Neural cell (in vitro differentiated cells): Measurements from ENCODE around the gene XAGE2. TPM values are rescaled to one million over a fixed set of nuclear protein-coding genes. Genes with fewer than 3 reads are reported as not detected.

Source experiments
- H2AFZ ChIP-seq: fragments of 200-600, 300-800 bp; sonication (generic), shearing (Covaris generic); 2 replicates; pipeline ENCODE4 v1.6.0; 2014; ENCODE audit warnings: low read depth, mild to moderate bottlenecking, antibody characterized with exemption, low read length, moderate library complexity
- H3F3A ChIP-seq: fragments of 200-600 bp; shearing (Covaris generic); 2 replicates; pipeline ENCODE4 v1.6.1; 2016; ENCODE audit warnings: mild to moderate bottlenecking, moderate library complexity, mixed read lengths, antibody characterized with exemption, low read length; ENCODE audit not compliant: insufficient read depth, poor library complexity, severe bottlenecking
- H3K27ac ChIP-seq: fragments of 200-600, 300-800 bp; sonication (generic), shearing (Covaris generic); 2 replicates; pipeline ENCODE4 v1.5.1; 2014; ENCODE audit warnings: mild to moderate bottlenecking, low read length, moderate library complexity
- H3K27me3 ChIP-seq: fragments of 300-800, 200-600 bp; sonication (generic), shearing (Covaris generic); 2 replicates; pipeline ENCODE4 v1.6.0; 2014; ENCODE audit warnings: mild to moderate bottlenecking, low read depth, low read length, moderate library complexity; ENCODE audit not compliant: insufficient read depth
- H3K36me3 ChIP-seq: fragments of 300-800, 200-600 bp; sonication (generic), shearing (Covaris generic); 2 replicates; pipeline ENCODE4 v1.5.1; 2014; ENCODE audit warnings: mild to moderate bottlenecking, antibody characterized with exemption, low read length, moderate library complexity; ENCODE audit not compliant: insufficient read depth
- H3K4me2 ChIP-seq: fragments of 300-800, 200-600 bp; sonication (generic), shearing (Covaris generic); 2 replicates; pipeline ENCODE4 v1.6.0; 2014; ENCODE audit warnings: mild to moderate bottlenecking, low read length
- H3K4me3 ChIP-seq: fragments of 300-800, 200-600 bp; sonication (generic), shearing (Covaris generic); 2 replicates; pipeline ENCODE4 v1.5.1; 2014; ENCODE audit warnings: mild to moderate bottlenecking, low read length, moderate library complexity
- H3K79me2 ChIP-seq: fragments of 200-600 bp; shearing (Covaris generic); replicated peaks from 2 replicates; pipeline ENCODE4 v1.6.0; 2014; ENCODE audit warnings: mild to moderate bottlenecking, low read length, moderate library complexity; ENCODE audit not compliant: insufficient read depth
- H3K9ac ChIP-seq: fragments of 300-800, 200-600 bp; sonication (generic), shearing (Covaris generic); 2 replicates; pipeline ENCODE4 v1.6.1; 2016; ENCODE audit warnings: mild to moderate bottlenecking, low read length, mixed read lengths
- H3K9me2 ChIP-seq: fragments of 200-600 bp; shearing (Covaris generic); 2 replicates; pipeline ENCODE4 v1.6.1; 2016; ENCODE audit warnings: mild to moderate bottlenecking, low read length, mixed read lengths; ENCODE audit not compliant: insufficient read depth
- H3K9me3 ChIP-seq: fragments of 200-600, 300-800 bp; sonication (generic), shearing (Covaris generic); 2 replicates; pipeline ENCODE4 v1.6.1; 2016; ENCODE audit warnings: mild to moderate bottlenecking, mixed run types, low read length, moderate library complexity, mixed read lengths
- H4K20me1 ChIP-seq: fragments of 200-600 bp; shearing (Covaris generic); 2 replicates; pipeline ENCODE4 v1.6.1; 2016; ENCODE audit warnings: mild to moderate bottlenecking, mixed run types; ENCODE audit not compliant: insufficient read depth
- EP300 ChIP-seq: fragments of 450-650 bp; conservative IDR thresholded peaks from 2 replicates; pipeline ENCODE4 v1.6.1; 2014; ENCODE audit warnings: antibody characterized with exemption, mild to moderate bottlenecking, moderate library complexity; ENCODE audit not compliant: poor library complexity, severe bottlenecking
- EZH2 ChIP-seq: fragments of 200-600, 300-800 bp; shearing (Covaris generic), sonication (generic); IDR thresholded peaks from 2 replicates; pipeline ENCODE4 v1.6.1; 2014; ENCODE audit warnings: antibody characterized with exemption, low read length, borderline replicate concordance, mild to moderate bottlenecking; ENCODE audit not compliant: insufficient read depth, poor library complexity, severe bottlenecking
- MXI1 ChIP-seq: fragments of 450-650 bp; conservative IDR thresholded peaks from 2 replicates; pipeline ENCODE4 v1.6.1; 2014; ENCODE audit warnings: antibody characterized with exemption, mild to moderate bottlenecking; ENCODE audit not compliant: poor library complexity, severe bottlenecking
- POLR2AphosphoS5 ChIP-seq: IDR thresholded peaks from 2 replicates; pipeline ENCODE4 v1.6.1; 2012
- RAD21 ChIP-seq: fragments of 450-650 bp; conservative IDR thresholded peaks from 2 replicates; pipeline ENCODE4 v1.6.1; 2014; ENCODE audit warnings: antibody characterized with exemption, mild to moderate bottlenecking, moderate library complexity
- SMC3 ChIP-seq: fragments of 450-650 bp; conservative IDR thresholded peaks from 2 replicates; pipeline ENCODE4 v1.6.1; 2014; ENCODE audit warnings: antibody characterized with exemption, mild to moderate bottlenecking, moderate library complexity; ENCODE audit not compliant: poor library complexity
- TAF1 ChIP-seq: IDR thresholded peaks from 2 replicates; pipeline ENCODE4 v1.6.1; 2012; ENCODE audit warnings: low read depth
- polyA plus RNA-seq: library from polyadenylated mRNA; depleted of rRNA; stranded (reverse); fragments of >200 nt; gene quantifications from 2 replicates; pipeline ENCODE4 v1.2.3, GENCODE V29; 2014
- TF ChIP-seq, protein P1 (sequence below): IDR thresholded peaks from 2 replicates; pipeline ENCODE4 v1.6.1; 2012; ENCODE audit warnings: borderline replicate concordance
- TF ChIP-seq, protein P2 (sequence below): fragments of 450-650 bp; IDR thresholded peaks from 2 replicates; pipeline ENCODE4 v1.5.1; 2014; ENCODE audit warnings: antibody characterized with exemption, mild to moderate bottlenecking, moderate library complexity; ENCODE audit not compliant: poor library complexity, severe bottlenecking

The XAGE2 gene
- polyA plus RNA-seq, 1 donor from 2014 or later = not detected

- TF ChIP-seq RAD21 (no peak), POLR2AphosphoS5 (no peak)
- H3K27ac ChIP-seq = no peak overlapping the region
- H3K4me3 ChIP-seq = no peak overlapping the region
- no peaks in the 10 kb centered on the region for H4K20me1 ChIP-seq
- no peak overlapping the region for H3K4me2 ChIP-seq
- H3K9ac ChIP-seq = no peak overlapping the region
- H3K9me2 ChIP-seq = no peaks in the 10 kb centered on the region
- no peaks in the 10 kb centered on the region for H3K36me3 ChIP-seq
- no peaks in the 10 kb centered on the region for H3K9me3 ChIP-seq
- H2AFZ ChIP-seq = no peak overlapping the region
- H3K79me2 ChIP-seq = no peaks in the 10 kb centered on the region
- no peaks in the 10 kb centered on the region for H3F3A ChIP-seq
- H3K27me3 ChIP-seq = no peaks in the 10 kb centered on the region
Observed at GRCh38 chrX:52353838-52354237, 15.0 kb upstream of the XAGE2 start.

DNA sequence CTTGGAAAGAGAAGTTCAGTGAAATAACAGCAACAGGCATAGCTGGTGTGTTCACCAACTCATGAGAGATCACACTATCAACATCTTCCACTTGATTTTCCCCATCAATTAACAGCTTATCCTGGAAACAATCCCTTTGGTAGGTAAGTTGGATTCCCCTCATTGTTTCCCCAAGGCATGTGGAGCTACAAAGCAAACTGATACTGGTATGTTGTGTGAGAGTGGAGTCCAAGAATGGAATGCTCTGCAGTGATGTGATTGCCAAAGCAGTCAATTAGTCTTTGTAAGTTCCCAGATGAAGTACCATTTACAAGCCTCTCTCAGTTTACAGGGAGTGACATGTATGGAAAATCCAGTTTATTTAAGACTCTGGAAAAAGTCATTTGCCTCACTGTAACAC, 13.7 kb upstream of the XAGE2 start:
- Histone ChIP-seq H3K27me3 (no peaks in the 10 kb centered on the region), H3K27ac (no peak overlapping the region), H2AFZ (no peak overlapping the region), H3K79me2 (no peaks in the 10 kb centered on the region), H3K9me2 (no peaks in the 10 kb centered on the region), H3K4me2 (no peak overlapping the region), H3K36me3 (no peaks in the 10 kb centered on the region), H3K9me3 (no peaks in the 10 kb centered on the region), H3K9ac (no peak overlapping the region), H4K20me1 (no peaks in the 10 kb centered on the region), H3K4me3 (no peak overlapping the region), H3F3A (no peaks in the 10 kb centered on the region)
- TF ChIP-seq RAD21 = no peak
- no peak for TF ChIP-seq POLR2AphosphoS5
- TF ChIP-seq, protein P1, sequence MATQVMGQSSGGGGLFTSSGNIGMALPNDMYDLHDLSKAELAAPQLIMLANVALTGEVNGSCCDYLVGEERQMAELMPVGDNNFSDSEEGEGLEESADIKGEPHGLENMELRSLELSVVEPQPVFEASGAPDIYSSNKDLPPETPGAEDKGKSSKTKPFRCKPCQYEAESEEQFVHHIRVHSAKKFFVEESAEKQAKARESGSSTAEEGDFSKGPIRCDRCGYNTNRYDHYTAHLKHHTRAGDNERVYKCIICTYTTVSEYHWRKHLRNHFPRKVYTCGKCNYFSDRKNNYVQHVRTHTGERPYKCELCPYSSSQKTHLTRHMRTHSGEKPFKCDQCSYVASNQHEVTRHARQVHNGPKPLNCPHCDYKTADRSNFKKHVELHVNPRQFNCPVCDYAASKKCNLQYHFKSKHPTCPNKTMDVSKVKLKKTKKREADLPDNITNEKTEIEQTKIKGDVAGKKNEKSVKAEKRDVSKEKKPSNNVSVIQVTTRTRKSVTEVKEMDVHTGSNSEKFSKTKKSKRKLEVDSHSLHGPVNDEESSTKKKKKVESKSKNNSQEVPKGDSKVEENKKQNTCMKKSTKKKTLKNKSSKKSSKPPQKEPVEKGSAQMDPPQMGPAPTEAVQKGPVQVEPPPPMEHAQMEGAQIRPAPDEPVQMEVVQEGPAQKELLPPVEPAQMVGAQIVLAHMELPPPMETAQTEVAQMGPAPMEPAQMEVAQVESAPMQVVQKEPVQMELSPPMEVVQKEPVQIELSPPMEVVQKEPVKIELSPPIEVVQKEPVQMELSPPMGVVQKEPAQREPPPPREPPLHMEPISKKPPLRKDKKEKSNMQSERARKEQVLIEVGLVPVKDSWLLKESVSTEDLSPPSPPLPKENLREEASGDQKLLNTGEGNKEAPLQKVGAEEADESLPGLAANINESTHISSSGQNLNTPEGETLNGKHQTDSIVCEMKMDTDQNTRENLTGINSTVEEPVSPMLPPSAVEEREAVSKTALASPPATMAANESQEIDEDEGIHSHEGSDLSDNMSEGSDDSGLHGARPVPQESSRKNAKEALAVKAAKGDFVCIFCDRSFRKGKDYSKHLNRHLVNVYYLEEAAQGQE = no peak
- no peak for TF ChIP-seq EZH2
- TF ChIP-seq, protein P2, sequence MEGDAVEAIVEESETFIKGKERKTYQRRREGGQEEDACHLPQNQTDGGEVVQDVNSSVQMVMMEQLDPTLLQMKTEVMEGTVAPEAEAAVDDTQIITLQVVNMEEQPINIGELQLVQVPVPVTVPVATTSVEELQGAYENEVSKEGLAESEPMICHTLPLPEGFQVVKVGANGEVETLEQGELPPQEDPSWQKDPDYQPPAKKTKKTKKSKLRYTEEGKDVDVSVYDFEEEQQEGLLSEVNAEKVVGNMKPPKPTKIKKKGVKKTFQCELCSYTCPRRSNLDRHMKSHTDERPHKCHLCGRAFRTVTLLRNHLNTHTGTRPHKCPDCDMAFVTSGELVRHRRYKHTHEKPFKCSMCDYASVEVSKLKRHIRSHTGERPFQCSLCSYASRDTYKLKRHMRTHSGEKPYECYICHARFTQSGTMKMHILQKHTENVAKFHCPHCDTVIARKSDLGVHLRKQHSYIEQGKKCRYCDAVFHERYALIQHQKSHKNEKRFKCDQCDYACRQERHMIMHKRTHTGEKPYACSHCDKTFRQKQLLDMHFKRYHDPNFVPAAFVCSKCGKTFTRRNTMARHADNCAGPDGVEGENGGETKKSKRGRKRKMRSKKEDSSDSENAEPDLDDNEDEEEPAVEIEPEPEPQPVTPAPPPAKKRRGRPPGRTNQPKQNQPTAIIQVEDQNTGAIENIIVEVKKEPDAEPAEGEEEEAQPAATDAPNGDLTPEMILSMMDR = no peak
- no peak for TF ChIP-seq MXI1
- no peak for TF ChIP-seq EP300
- TF ChIP-seq SMC3 = no peak
- TF ChIP-seq TAF1 = no peak

DNA sequence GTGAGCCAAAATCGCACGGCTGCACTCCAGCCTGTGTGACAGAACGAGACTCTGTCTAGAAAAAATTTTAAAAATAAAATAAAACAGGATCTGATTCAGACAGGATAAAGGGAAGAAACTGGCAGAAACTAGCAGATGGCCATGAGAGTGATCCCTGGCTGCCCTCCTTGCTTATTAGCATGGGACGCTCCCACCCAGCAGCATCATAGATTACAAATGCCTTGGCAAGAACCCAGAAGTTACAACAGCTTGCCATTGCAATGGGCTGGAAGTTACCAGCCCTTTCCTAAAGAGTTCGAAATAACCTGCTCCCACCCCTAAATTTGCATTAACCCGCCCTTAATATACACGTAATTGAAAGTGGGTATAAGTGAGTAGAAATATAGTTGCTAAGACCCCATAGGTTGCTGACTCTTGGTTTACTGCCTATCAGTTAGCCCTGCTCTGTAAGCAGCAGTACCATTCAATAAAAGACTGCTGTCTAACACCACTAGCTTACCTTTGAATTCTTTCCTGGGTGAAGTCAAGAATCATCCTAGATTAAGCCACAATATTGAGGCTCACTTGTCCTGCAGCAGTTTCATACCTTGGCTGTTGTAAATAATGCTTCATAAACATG, 9.1 kb upstream of the XAGE2 start:
- Histone ChIP-seq H3K9ac (no peak overlapping the region), H3K4me3 (no peak overlapping the region), H3F3A (no peaks in the 10 kb centered on the region), H4K20me1 (no peaks in the 10 kb centered on the region), H3K79me2 (no peaks in the 10 kb centered on the region), H2AFZ (no peak overlapping the region), H3K9me2 (no peaks in the 10 kb centered on the region), H3K9me3 (no peaks in the 10 kb centered on the region), H3K36me3 (no peaks in the 10 kb centered on the region), H3K4me2 (no peak overlapping the region), H3K27ac (no peak overlapping the region), H3K27me3 (no peaks in the 10 kb centered on the region)
- TF ChIP-seq TAF1 (no peak), POLR2AphosphoS5 (no peak), RAD21 (no peak), EP300 (no peak), EZH2 (no peak), MXI1 (no peak), SMC3 (no peak)
- TF ChIP-seq, protein P2 = no peak
- TF ChIP-seq, protein P1 = no peak
